D721Med (cell line): ENCODE measurements around the gene WNK1.
A peak's percentile ranks its signal among the peaks of the same experiment; 100 is the strongest.

Source experiments
- DNase-seq: peaks from one replicate; pipeline ENCODE4 v3.0.0; 2011; ENCODE audit warnings: low spot score; ENCODE audit not compliant: insufficient read length
- FAIRE-seq: peaks from 2 replicates; lab custom pipeline; 2011; peaks lifted over from hg19 to GRCh38; lab: Jason Lieb, UNC
- CTCF ChIP-seq: IDR thresholded peaks from 2 replicates; pipeline ENCODE4 v1.5.1; 2012; ENCODE audit warnings: mild to moderate bottlenecking, control low read depth; ENCODE audit not compliant: insufficient read depth; ENCODE audit errors: missing control alignments

Gene WNK1

GRCh38 chr12:868722-869121, 116.3 kb downstream of the WNK1 start:
- TF ChIP-seq CTCF, result peak; percentile 5
- DNase-seq, result no peak
- FAIRE-seq, result no peak

GRCh38 chr12:870378-870777, 118.0 kb downstream of the WNK1 start:
- no peak for DNase-seq
- FAIRE-seq, result no peak
- no peak for TF ChIP-seq CTCF

- no peak for TF ChIP-seq CTCF
- no peak for FAIRE-seq
- DNase-seq, result no peak
Measured at GRCh38 chr12:873954-874353, 121.6 kb downstream of the WNK1 start.

- no peak for FAIRE-seq
Measured at GRCh38 chr12:879641-880040, 127.3 kb downstream of the WNK1 start.

GRCh38 chr12:880656-881055, 128.3 kb downstream of the WNK1 start:
- no peak for TF ChIP-seq CTCF
- FAIRE-seq (no peak), DNase-seq (no peak)

More at GRCh38 chr12:879641-880040, 127.3 kb downstream of the WNK1 start:
- no peak for DNase-seq
- TF ChIP-seq CTCF, result no peak

- FAIRE-seq (no peak), DNase-seq (no peak)
- TF ChIP-seq CTCF, result no peak
Measured at GRCh38 chr12:884746-885414, 132.5 kb downstream of the WNK1 start.

- no peak for DNase-seq
- no peak for TF ChIP-seq CTCF
- no peak for FAIRE-seq
Measured at GRCh38 chr12:885701-886100, 133.3 kb downstream of the WNK1 start.
